Measurements from ENCODE around the gene SCCPDH. TPM values are rescaled to one million over a fixed set of nuclear protein-coding genes. Genes with fewer than 3 reads are reported as not detected.

The SCCPDH gene
- total RNA-seq, 1 experiment from 2014 or later = 10.9 TPM

DNA sequence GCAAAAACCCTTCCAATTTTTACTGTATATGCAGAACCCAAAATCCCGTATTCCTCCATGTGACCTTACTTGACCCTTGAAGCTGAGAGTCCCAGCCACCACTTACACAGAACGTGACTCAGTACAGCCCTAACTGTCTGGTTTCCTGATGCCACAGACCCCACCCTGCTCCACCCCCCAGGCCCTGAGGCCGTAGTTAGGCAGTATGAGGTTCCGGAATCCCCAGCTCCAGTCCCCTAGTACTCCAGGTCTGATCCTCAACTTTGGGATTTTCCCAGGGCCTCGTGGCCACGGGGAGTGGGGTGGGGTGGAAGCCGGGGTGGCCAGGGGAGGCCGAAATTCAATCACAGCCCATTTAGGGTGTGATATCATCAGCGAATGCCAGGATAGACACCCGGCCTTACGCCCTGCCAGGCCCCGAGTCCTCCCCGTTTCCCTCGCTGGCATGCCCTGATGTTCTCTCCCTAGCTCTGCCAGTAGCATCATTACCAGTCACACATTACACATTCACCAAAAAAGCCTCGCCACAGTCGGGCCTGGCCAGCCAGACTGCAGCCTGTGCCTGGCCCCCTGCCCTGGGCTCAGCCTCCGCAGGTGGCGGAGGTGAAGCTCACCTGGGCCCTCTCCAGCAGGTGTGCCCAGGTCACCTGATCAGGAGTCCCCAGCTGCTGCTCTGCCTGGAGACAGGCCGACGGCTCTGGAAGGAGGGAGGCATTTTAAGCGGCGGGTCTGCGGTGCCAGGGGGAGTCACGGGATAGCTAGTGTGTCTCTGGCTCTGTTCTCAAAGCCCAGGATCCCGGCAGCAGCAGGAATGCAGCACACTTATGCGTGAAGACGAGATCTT lies 70.8 kb downstream of the SCCPDH start:
- peak; percentile 59 for DNase-seq (ENCODE audit: low spot score)
- ChIA-PET CTCF (interaction anchor here (0.8 to 1.2 kb wide), 3 partner anchors 10 to 105 kb away, joined by 3 to 4 read pairs (median 3); no protein-coding TSS in a partner anchor), POLR2A (interaction anchor here (0.5 kb wide), 1 partner anchor 127 kb away, joined by 3 read pairs; no protein-coding TSS in a partner anchor)
- peaks cover under 1% of the 10 kb centered on the region; the same call in 1 of the 2 replicates for H3K27me3 Mint-ChIP-seq (ENCODE audit: low read depth)
- peaks cover 47% of the 10 kb centered on the region for H3K4me1 Mint-ChIP-seq
- H3K9me3 Mint-ChIP-seq = no peaks in the 10 kb centered on the region
- ATAC-seq = peak; percentile 75
- no peaks in the 10 kb centered on the region for H3K36me3 Mint-ChIP-seq
- TF ChIP-seq NR3C1 (CRISPR knock-in tag; conservative IDR thresholded peaks at IDR 0.05; ENCODE audit: low read depth) (no peak), ZNF219 (CRISPR knock-in tag; IDR thresholded peaks at IDR 0.05; ENCODE audit: borderline replicate concordance) (no peak), ZNF121 (CRISPR knock-in tag; IDR thresholded peaks at IDR 0.05) (peak; percentile 75; the same call in 1 of the 2 replicates), TCF7 (CRISPR knock-in tag; IDR thresholded peaks at IDR 0.05; ENCODE audit: low read depth) (no peak), PREB (CRISPR knock-in tag; IDR thresholded peaks at IDR 0.05; ENCODE audit: borderline replicate concordance) (no peak), JAZF1 (CRISPR knock-in tag; IDR thresholded peaks at IDR 0.05) (no peak), SOX15 (CRISPR knock-in tag; IDR thresholded peaks at IDR 0.05) (no peak), SP1 (CRISPR knock-in tag; conservative IDR thresholded peaks at IDR 0.05) (no peak), ZNF138 (CRISPR knock-in tag; conservative IDR thresholded peaks at IDR 0.05) (no peak), JUN (CRISPR knock-in tag; IDR thresholded peaks at IDR 0.05) (no peak), E2F4 (CRISPR knock-in tag; IDR thresholded peaks at IDR 0.05; ENCODE audit: borderline replicate concordance, low read depth) (no peak), RORB (CRISPR knock-in tag; IDR thresholded peaks at IDR 0.05) (no peak), ZNF671 (CRISPR knock-in tag; IDR thresholded peaks at IDR 0.05) (no peak), ZNF423 (CRISPR knock-in tag; IDR thresholded peaks at IDR 0.05) (peak; percentile 58), GTF2I (CRISPR knock-in tag; conservative IDR thresholded peaks at IDR 0.05) (no peak), SMAD4 (CRISPR knock-in tag; IDR thresholded peaks at IDR 0.05) (no peak), OVOL2 (CRISPR knock-in tag; IDR thresholded peaks at IDR 0.05; ENCODE audit: borderline replicate concordance) (no peak), ZNF512 (CRISPR knock-in tag; IDR thresholded peaks at IDR 0.05; ENCODE audit: borderline replicate concordance) (no peak), IRF2 (CRISPR knock-in tag; IDR thresholded peaks at IDR 0.05; ENCODE audit: borderline replicate concordance, low read depth) (no peak)
- TF ChIP-seq, protein P1, sequence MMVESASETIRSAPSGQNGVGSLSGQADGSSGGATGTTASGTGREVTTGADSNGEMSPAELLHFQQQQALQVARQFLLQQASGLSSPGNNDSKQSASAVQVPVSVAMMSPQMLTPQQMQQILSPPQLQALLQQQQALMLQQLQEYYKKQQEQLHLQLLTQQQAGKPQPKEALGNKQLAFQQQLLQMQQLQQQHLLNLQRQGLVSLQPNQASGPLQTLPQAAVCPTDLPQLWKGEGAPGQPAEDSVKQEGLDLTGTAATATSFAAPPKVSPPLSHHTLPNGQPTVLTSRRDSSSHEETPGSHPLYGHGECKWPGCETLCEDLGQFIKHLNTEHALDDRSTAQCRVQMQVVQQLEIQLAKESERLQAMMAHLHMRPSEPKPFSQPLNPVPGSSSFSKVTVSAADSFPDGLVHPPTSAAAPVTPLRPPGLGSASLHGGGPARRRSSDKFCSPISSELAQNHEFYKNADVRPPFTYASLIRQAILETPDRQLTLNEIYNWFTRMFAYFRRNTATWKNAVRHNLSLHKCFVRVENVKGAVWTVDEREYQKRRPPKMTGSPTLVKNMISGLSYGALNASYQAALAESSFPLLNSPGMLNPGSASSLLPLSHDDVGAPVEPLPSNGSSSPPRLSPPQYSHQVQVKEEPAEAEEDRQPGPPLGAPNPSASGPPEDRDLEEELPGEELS (CRISPR knock-in tag; IDR thresholded peaks at IDR 0.05) = no peak
- TF ChIP-seq, protein P2, sequence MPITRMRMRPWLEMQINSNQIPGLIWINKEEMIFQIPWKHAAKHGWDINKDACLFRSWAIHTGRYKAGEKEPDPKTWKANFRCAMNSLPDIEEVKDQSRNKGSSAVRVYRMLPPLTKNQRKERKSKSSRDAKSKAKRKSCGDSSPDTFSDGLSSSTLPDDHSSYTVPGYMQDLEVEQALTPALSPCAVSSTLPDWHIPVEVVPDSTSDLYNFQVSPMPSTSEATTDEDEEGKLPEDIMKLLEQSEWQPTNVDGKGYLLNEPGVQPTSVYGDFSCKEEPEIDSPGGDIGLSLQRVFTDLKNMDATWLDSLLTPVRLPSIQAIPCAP (CRISPR knock-in tag; IDR thresholded peaks at IDR 0.05) = no peak
- TF ChIP-seq, protein P3, sequence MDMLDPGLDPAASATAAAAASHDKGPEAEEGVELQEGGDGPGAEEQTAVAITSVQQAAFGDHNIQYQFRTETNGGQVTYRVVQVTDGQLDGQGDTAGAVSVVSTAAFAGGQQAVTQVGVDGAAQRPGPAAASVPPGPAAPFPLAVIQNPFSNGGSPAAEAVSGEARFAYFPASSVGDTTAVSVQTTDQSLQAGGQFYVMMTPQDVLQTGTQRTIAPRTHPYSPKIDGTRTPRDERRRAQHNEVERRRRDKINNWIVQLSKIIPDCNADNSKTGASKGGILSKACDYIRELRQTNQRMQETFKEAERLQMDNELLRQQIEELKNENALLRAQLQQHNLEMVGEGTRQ (CRISPR knock-in tag; IDR thresholded peaks at IDR 0.05) = peak; percentile 82
- TF ChIP-seq, protein P4, sequence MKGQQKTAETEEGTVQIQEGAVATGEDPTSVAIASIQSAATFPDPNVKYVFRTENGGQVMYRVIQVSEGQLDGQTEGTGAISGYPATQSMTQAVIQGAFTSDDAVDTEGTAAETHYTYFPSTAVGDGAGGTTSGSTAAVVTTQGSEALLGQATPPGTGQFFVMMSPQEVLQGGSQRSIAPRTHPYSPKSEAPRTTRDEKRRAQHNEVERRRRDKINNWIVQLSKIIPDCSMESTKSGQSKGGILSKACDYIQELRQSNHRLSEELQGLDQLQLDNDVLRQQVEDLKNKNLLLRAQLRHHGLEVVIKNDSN (CRISPR knock-in tag; IDR thresholded peaks at IDR 0.05) = peak; percentile 72; the same call in 1 of the 2 replicates
- no peak overlapping the region for H3K4me3 Mint-ChIP-seq
- peak overlapping the region; percentile 64; the same call in 1 of the 2 replicates for H3K27ac Mint-ChIP-seq

Measured in WTC11 (cell line).